ENCODE results near the gene SSR2.

Gene SSR2

DNA sequence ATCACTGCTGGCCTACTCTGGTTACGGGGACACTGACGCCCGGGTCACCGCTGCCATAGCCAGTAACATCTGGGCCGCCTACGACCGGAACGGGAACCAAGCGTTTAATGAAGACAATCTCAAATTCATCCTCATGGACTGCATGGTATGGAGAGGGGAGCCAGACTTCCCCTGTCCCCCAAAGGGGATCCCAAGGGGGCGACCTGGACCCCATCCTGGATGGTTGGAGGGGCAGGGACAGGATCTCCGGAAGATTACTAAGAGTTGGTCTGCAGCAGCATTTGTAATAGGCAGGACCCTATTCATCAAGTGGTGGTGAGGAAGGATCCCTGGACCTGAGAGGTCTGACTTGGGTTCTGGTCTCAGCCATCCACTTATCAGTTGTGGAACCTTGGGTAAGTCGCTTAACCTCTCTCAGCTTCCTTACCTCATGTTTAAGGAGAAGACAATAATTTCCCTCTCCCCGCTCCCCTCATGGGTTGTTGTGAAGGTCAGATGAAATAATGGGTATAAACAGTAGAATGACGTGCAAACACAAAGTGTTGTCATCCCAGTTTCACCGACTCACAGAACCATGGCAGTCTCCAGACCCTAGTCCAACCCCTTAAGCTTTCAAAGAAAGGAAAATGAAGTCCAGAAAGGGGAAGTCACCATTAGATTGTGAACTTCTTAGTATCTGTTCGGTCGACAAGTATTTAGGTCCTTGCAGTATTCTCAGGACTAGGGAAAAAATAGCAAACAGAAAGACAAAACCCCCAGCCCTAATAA lies 34.7 kb upstream of the SSR2 start:
- no peak for DNase-seq
- Histone ChIP-seq H3K27me3 (replicated peaks) (no peaks in the 10 kb centered on the region), H3K4me3 (ENCODE audit: low read depth, low read length) (peak overlapping the region; percentile 98), H3K36me3 (replicated peaks) (no peaks in the 10 kb centered on the region), H3K27ac (peak overlapping the region; percentile 1)
- in situ Hi-C loops (cut with HindIII; ENCODE audit: low pct_ligation_motif_present, low sequenced_read_pairs): no loop called here
- no peak for TF ChIP-seq CTCF (IDR thresholded peaks at IDR 0.05; ENCODE audit: low read depth, low read length, missing control alignments)

- no peak for TF ChIP-seq CTCF (IDR thresholded peaks at IDR 0.05; ENCODE audit: low read depth, low read length, missing control alignments)
- H3K27ac ChIP-seq: peak within 1 kb of the TSS; percentile 80
- no peaks in the 10 kb centered on the region for H3K27me3 ChIP-seq (replicated peaks)
- H3K36me3 ChIP-seq (replicated peaks): peaks cover 6% of the 10 kb centered on the region
- H3K4me3 ChIP-seq (ENCODE audit: low read depth, low read length): peak within 1 kb of the TSS; percentile 98
- in situ Hi-C loops (cut with HindIII; ENCODE audit: low pct_ligation_motif_present, low sequenced_read_pairs): no loop called here
- peak; percentile 98 for DNase-seq
Observed at GRCh38 chr1:156054500-156055280, 33.9 kb upstream of the SSR2 start, which contains the start of gene LAMTOR2. Gene LAMTOR2 (plus strand): TSS chr1:156054782. CDS start chr1:156054890, 108 bp downstream.

GRCh38 chr1:156053768-156054499 lies 33.2 kb upstream of the SSR2 start, which contains the start of gene UBQLN4:
Gene UBQLN4 (minus strand): TSS chr1:156053798. CDS start chr1:156053701, 97 bp downstream.
- Histone ChIP-seq H3K36me3 (replicated peaks) (peaks cover 7% of the 10 kb centered on the region), H3K4me3 (ENCODE audit: low read depth, low read length) (peak within 1 kb of the TSS; percentile 98), H3K27me3 (replicated peaks) (no peaks in the 10 kb centered on the region), H3K27ac (peak within 1 kb of the TSS; percentile 80)
- TF ChIP-seq CTCF (IDR thresholded peaks at IDR 0.05; ENCODE audit: low read depth, low read length, missing control alignments): peak; percentile 53
- DNase-seq: peak; percentile 68
- in situ Hi-C loops (cut with HindIII; ENCODE audit: low pct_ligation_motif_present, low sequenced_read_pairs): no loop called here

- H3K27me3 ChIP-seq (replicated peaks): no peaks in the 10 kb centered on the region
- H3K27ac ChIP-seq: peak overlapping the region; percentile 41
- DNase-seq: peak; percentile 66
- peak overlapping the region; percentile 80 for H3K4me3 ChIP-seq (ENCODE audit: low read depth, low read length)
- peak; percentile 56 for TF ChIP-seq CTCF (IDR thresholded peaks at IDR 0.05; ENCODE audit: low read depth, low read length, missing control alignments)
- in situ Hi-C loops (cut with HindIII; ENCODE audit: low pct_ligation_motif_present, low sequenced_read_pairs): no loop called here
- H3K36me3 ChIP-seq (replicated peaks): peaks cover 14% of the 10 kb centered on the region
Observed at GRCh38 chr1:156052862-156053767, 32.4 kb upstream of the SSR2 start.
